HEK293 (cell line): ENCODE measurements around the gene STX16.

Experiments used
- PRDM1 ChIP-seq: fragments of 450-650 bp; formaldehyde crosslinking; IDR thresholded peaks from 2 replicates; pipeline ENCODE4; 2016; ENCODE audit warnings: missing biosample characterization, missing genetic modification characterization
- SCRT1 ChIP-seq: fragments of 450-650 bp; formaldehyde crosslinking; IDR thresholded peaks from 2 replicates; pipeline ENCODE4 v1.5.1; 2016; ENCODE audit warnings: missing biosample characterization, missing genetic modification characterization, borderline replicate concordance
- SETDB1 ChIP-seq: IDR thresholded peaks from one replicate; pipeline ENCODE4 v1.6.1; 2017; ENCODE audit warnings: mild to moderate bottlenecking, low read length, moderate library complexity, mixed read lengths; ENCODE audit not compliant: insufficient read length
- SP2 ChIP-seq: fragments of 450-650 bp; formaldehyde crosslinking; IDR thresholded peaks from 2 replicates; pipeline ENCODE4 v1.5.1; 2016; ENCODE audit warnings: missing biosample characterization, missing genetic modification characterization
- ZNF529 ChIP-seq: fragments of 450-650 bp; formaldehyde crosslinking; IDR thresholded peaks from 2 replicates; pipeline ENCODE4 v1.5.1; 2017; ENCODE audit warnings: missing genetic modification characterization, missing biosample characterization; ENCODE audit not compliant: insufficient replicate concordance
- ZNF558 ChIP-seq: fragments of 450-650 bp; formaldehyde crosslinking; IDR thresholded peaks from 2 replicates; pipeline ENCODE4 v1.5.1; 2016; ENCODE audit warnings: missing biosample characterization, missing genetic modification characterization
- ZNF768 ChIP-seq: fragments of 450-650 bp; formaldehyde crosslinking; IDR thresholded peaks from 2 replicates; pipeline ENCODE4 v1.5.1; 2018; ENCODE audit warnings: missing biosample characterization, mild to moderate bottlenecking, missing genetic modification characterization
- ZXDB ChIP-seq: fragments of 450-650 bp; formaldehyde crosslinking; IDR thresholded peaks from 2 replicates; pipeline ENCODE4 v1.5.1; 2016; ENCODE audit warnings: missing biosample characterization, missing genetic modification characterization
- TF ChIP-seq, protein P1 (sequence below): fragments of 450-650 bp; formaldehyde crosslinking; IDR thresholded peaks from 2 replicates; pipeline ENCODE4 v1.5.1; 2016; ENCODE audit warnings: missing biosample characterization, missing genetic modification characterization
- TF ChIP-seq, protein P2 (sequence below): fragments of 450-650 bp; formaldehyde crosslinking; IDR thresholded peaks from 2 replicates; pipeline ENCODE4 v1.5.1; 2016; ENCODE audit warnings: missing biosample characterization, missing genetic modification characterization
- TF ChIP-seq, protein P3 (sequence below): fragments of 450-650 bp; formaldehyde crosslinking; IDR thresholded peaks from 2 replicates; pipeline ENCODE4 v1.5.1; 2016; ENCODE audit warnings: missing biosample characterization, missing genetic modification characterization
- TF ChIP-seq, protein P4 (sequence below): fragments of 450-650 bp; formaldehyde crosslinking; IDR thresholded peaks from 2 replicates; pipeline ENCODE4 v1.5.1; 2016; ENCODE audit warnings: missing biosample characterization, missing genetic modification characterization, borderline replicate concordance
- TF ChIP-seq, protein P5 (sequence below): fragments of 450-650 bp; IDR thresholded peaks from 2 replicates; pipeline ENCODE4 v1.5.1; 2018; ENCODE audit warnings: missing biosample characterization, missing genetic modification characterization
- TF ChIP-seq, protein P6 (sequence below): fragments of 450-650 bp; formaldehyde crosslinking; IDR thresholded peaks from 2 replicates; pipeline ENCODE4 v1.5.1; 2016; ENCODE audit warnings: missing biosample characterization, missing genetic modification characterization

DNA sequence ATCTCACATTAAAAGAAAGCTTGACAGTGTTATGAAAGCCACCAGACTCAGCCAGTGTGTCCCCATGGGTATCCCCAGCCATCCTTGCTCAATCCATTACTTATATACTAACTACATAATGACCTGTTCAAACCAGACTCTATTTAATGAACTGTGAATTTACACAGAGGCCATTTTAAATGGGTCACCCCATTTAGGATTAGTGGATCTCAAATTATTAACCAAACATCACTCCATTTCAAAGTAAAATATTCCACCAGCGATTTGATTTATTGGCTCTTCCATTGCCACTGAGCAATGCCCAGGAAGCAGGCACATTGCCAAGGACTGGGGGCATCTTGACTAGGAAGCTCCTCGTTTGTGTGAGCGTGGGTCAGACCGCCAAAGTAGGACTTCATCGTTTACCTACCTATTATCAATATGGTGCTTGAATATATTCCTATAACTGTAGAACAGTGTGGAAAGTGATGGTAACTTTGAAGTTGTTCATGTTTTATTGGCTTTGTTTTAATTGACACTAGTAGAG, 26.1 kb downstream of the STX16 start:
- no peak for TF ChIP-seq SP2 (tag by site-specific recombination)
- no peak for TF ChIP-seq SCRT1 (tag by site-specific recombination)
- TF ChIP-seq, protein P1, sequence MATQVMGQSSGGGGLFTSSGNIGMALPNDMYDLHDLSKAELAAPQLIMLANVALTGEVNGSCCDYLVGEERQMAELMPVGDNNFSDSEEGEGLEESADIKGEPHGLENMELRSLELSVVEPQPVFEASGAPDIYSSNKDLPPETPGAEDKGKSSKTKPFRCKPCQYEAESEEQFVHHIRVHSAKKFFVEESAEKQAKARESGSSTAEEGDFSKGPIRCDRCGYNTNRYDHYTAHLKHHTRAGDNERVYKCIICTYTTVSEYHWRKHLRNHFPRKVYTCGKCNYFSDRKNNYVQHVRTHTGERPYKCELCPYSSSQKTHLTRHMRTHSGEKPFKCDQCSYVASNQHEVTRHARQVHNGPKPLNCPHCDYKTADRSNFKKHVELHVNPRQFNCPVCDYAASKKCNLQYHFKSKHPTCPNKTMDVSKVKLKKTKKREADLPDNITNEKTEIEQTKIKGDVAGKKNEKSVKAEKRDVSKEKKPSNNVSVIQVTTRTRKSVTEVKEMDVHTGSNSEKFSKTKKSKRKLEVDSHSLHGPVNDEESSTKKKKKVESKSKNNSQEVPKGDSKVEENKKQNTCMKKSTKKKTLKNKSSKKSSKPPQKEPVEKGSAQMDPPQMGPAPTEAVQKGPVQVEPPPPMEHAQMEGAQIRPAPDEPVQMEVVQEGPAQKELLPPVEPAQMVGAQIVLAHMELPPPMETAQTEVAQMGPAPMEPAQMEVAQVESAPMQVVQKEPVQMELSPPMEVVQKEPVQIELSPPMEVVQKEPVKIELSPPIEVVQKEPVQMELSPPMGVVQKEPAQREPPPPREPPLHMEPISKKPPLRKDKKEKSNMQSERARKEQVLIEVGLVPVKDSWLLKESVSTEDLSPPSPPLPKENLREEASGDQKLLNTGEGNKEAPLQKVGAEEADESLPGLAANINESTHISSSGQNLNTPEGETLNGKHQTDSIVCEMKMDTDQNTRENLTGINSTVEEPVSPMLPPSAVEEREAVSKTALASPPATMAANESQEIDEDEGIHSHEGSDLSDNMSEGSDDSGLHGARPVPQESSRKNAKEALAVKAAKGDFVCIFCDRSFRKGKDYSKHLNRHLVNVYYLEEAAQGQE (tag by site-specific recombination) = no peak
- TF ChIP-seq, protein P2, sequence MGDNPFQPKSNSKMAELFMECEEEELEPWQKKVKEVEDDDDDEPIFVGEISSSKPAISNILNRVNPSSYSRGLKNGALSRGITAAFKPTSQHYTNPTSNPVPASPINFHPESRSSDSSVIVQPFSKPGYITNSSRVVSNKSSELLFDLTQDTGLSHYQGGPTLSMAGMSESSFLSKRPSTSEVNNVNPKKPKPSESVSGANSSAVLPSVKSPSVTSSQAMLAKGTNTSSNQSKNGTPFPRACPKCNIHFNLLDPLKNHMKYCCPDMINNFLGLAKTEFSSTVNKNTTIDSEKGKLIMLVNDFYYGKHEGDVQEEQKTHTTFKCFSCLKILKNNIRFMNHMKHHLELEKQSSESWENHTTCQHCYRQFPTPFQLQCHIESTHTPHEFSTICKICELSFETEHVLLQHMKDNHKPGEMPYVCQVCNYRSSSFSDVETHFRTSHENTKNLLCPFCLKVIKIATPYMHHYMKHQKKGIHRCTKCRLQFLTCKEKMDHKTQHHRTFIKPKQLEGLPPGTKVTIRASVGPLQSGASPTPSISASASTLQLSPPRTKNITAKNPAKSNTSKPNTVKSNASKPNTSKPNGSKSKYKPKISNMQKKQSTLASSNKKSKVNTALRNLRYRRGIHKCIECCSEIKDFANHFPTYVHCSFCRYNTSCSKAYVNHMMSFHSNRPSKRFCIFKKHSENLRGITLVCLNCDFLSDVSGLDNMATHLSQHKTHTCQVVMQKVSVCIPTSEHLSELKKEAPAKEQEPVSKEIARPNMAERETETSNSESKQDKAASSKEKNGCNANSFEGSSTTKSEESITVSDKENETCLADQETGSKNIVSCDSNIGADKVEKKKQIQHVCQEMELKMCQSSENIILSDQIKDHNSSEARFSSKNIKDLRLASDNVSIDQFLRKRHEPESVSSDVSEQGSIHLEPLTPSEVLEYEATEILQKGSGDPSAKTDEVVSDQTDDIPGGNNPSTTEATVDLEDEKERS = no peak
- TF ChIP-seq, protein P3, sequence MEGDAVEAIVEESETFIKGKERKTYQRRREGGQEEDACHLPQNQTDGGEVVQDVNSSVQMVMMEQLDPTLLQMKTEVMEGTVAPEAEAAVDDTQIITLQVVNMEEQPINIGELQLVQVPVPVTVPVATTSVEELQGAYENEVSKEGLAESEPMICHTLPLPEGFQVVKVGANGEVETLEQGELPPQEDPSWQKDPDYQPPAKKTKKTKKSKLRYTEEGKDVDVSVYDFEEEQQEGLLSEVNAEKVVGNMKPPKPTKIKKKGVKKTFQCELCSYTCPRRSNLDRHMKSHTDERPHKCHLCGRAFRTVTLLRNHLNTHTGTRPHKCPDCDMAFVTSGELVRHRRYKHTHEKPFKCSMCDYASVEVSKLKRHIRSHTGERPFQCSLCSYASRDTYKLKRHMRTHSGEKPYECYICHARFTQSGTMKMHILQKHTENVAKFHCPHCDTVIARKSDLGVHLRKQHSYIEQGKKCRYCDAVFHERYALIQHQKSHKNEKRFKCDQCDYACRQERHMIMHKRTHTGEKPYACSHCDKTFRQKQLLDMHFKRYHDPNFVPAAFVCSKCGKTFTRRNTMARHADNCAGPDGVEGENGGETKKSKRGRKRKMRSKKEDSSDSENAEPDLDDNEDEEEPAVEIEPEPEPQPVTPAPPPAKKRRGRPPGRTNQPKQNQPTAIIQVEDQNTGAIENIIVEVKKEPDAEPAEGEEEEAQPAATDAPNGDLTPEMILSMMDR (tag by site-specific recombination) = no peak
- TF ChIP-seq, protein P4, sequence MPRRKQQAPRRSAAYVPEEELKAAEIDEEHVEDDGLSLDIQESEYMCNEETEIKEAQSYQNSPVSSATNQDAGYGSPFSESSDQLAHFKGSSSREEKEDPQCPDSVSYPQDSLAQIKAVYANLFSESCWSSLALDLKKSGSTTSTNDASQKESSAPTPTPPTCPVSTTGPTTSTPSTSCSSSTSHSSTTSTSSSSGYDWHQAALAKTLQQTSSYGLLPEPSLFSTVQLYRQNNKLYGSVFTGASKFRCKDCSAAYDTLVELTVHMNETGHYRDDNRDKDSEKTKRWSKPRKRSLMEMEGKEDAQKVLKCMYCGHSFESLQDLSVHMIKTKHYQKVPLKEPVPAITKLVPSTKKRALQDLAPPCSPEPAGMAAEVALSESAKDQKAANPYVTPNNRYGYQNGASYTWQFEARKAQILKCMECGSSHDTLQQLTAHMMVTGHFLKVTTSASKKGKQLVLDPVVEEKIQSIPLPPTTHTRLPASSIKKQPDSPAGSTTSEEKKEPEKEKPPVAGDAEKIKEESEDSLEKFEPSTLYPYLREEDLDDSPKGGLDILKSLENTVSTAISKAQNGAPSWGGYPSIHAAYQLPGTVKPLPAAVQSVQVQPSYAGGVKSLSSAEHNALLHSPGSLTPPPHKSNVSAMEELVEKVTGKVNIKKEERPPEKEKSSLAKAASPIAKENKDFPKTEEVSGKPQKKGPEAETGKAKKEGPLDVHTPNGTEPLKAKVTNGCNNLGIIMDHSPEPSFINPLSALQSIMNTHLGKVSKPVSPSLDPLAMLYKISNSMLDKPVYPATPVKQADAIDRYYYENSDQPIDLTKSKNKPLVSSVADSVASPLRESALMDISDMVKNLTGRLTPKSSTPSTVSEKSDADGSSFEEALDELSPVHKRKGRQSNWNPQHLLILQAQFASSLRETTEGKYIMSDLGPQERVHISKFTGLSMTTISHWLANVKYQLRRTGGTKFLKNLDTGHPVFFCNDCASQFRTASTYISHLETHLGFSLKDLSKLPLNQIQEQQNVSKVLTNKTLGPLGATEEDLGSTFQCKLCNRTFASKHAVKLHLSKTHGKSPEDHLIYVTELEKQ (tag by site-specific recombination) = no peak
- TF ChIP-seq ZNF768 (tag by site-specific recombination) = no peak
- no peak for TF ChIP-seq PRDM1 (tag by site-specific recombination)
- TF ChIP-seq ZNF529 (tag by site-specific recombination) = no peak
- no peak for TF ChIP-seq ZXDB (tag by site-specific recombination)
- TF ChIP-seq, protein P5, sequence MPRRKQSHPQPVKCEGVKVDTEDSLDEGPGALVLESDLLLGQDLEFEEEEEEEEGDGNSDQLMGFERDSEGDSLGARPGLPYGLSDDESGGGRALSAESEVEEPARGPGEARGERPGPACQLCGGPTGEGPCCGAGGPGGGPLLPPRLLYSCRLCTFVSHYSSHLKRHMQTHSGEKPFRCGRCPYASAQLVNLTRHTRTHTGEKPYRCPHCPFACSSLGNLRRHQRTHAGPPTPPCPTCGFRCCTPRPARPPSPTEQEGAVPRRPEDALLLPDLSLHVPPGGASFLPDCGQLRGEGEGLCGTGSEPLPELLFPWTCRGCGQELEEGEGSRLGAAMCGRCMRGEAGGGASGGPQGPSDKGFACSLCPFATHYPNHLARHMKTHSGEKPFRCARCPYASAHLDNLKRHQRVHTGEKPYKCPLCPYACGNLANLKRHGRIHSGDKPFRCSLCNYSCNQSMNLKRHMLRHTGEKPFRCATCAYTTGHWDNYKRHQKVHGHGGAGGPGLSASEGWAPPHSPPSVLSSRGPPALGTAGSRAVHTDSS (tag by site-specific recombination) = no peak
- TF ChIP-seq ZNF558 (tag by site-specific recombination) = no peak
- TF ChIP-seq, protein P6, sequence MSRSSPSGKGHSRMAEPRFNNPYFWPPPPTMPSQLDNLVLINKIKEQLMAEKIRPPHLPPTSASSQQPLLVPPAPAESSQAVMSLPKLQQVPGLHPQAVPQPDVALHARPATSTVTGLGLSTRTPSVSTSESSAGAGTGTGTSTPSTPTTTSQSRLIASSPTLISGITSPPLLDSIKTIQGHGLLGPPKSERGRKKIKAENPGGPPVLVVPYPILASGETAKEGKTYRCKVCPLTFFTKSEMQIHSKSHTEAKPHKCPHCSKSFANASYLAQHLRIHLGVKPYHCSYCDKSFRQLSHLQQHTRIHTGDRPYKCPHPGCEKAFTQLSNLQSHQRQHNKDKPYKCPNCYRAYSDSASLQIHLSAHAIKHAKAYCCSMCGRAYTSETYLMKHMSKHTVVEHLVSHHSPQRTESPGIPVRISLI (tag by site-specific recombination) = no peak
- no peak for TF ChIP-seq SETDB1
